ENCODE data around the gene FASTK. TPM values are rescaled to one million over a fixed set of nuclear protein-coding genes. Genes with fewer than 3 reads are reported as not detected.
A peak's percentile ranks its signal among the peaks of the same experiment; 100 is the strongest.

The FASTK gene
- total and polyA plus RNA-seq, 10 donors = 72.9 to 183 (median 85.5) TPM

DNA sequence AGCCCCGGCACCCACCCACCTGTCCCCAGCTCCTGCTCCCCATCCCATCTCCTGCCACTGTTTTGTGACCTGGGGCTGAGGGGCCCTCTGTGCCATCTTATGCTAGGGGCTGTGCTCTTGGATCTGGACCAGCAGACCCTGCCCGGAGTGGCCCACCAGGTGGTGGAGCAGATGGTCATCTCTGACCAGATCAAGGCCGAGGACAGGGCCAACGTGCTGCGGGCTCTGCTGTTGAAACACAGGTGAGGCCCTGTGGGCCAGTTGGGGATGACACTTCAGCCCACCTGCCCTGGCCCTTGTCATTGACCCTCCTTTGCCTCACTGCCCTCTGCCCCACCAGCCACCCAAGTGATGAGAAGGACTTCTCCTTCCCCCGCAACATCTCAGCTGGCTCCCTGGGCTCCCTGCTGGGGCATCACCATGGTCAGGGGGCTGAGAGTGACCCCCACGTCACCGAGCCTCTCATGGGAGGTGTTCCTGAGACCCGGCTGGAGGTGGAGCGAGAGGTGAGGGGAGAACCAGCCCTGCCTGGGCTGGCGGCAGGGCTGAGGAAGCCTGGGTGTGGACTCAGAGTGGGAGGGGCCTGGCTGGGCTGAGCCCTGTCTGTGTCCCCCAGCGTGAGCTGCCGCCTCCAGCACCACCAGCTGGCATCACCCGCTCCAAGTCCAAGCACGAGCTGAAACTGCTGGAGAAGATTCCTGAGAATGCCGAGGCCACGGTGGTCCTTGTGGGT is 10.6 kb downstream of the FASTK start:
- no peak for DNase-seq
- Histone ChIP-seq H3K4me3 (no peak overlapping the region), H3K27ac (no peak overlapping the region), H3K36me3 (peaks cover 0 to 100% (median 96%) of the 10 kb centered on the region in 6 donors), H3K27me3 (replicated peaks in 1 of 7) (no peaks in the 10 kb centered on the region), H3K9me3 (no peaks in the 10 kb centered on the region), H3K4me1 (no peaks in the 10 kb centered on the region)
- TF ChIP-seq, protein P1, sequence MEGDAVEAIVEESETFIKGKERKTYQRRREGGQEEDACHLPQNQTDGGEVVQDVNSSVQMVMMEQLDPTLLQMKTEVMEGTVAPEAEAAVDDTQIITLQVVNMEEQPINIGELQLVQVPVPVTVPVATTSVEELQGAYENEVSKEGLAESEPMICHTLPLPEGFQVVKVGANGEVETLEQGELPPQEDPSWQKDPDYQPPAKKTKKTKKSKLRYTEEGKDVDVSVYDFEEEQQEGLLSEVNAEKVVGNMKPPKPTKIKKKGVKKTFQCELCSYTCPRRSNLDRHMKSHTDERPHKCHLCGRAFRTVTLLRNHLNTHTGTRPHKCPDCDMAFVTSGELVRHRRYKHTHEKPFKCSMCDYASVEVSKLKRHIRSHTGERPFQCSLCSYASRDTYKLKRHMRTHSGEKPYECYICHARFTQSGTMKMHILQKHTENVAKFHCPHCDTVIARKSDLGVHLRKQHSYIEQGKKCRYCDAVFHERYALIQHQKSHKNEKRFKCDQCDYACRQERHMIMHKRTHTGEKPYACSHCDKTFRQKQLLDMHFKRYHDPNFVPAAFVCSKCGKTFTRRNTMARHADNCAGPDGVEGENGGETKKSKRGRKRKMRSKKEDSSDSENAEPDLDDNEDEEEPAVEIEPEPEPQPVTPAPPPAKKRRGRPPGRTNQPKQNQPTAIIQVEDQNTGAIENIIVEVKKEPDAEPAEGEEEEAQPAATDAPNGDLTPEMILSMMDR (IDR thresholded peaks at IDR 0.05 in 8 of 11, conservative IDR thresholded peaks at IDR 0.05 in 3 of 11) = no peak
- peak in 1 of 3 donors; percentile 20 for TF ChIP-seq POLR2AphosphoS5 (IDR thresholded peaks at IDR 0.05)
- TF ChIP-seq POLR2A (IDR thresholded peaks at IDR 0.05) = no peak
- intact Hi-C loops (cut with DNase I; ENCODE audit: low total_unique reads) = no loop called here
- 85 to 99% (median 91%) methylated on average over 5 to 17 of the region's 17 CpGs for WGBS, 5 donors

DNA sequence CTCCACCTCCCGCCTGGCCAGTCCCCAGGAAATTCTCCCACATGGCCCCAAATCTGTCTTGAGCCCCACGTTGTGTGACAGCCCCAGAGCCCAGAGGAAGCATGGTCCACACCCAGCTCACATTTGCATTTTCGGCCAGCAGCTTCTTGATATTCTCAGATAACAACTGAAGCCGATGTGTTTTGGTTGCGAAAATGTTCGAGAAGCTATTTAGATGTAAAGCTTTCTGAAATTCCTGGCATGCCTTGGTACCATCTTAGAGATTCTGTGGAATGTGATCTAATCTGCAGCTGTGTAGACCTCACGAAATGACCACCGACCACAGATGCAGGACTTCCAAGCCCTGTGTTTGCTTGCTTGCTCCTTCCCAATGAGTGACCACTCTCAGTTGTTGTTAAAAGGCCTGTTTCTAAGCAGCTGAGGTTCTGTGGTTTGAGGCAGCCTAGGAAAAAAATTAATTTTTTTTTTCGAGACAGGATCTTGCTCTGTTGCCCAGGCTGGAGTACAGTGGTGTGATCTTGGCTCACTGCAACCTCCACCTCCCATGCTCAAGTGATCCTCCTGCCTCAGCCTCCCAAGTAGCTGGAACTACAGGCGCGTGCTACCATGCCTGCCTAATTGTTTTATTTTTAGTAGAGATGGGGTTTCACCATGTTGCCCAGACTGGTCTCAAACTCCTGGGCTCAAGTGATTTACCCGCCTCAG is 12.4 kb downstream of the FASTK start:
- Histone ChIP-seq H3K9me3 (no peaks in the 10 kb centered on the region), H3K4me3 (no peak overlapping the region), H3K36me3 (peaks cover 0 to 100% (median 87%) of the 10 kb centered on the region in 6 donors), H3K27me3 (replicated peaks in 1 of 7) (no peaks in the 10 kb centered on the region), H3K27ac (no peak overlapping the region), H3K4me1 (peaks cover 0 to 4% (median 0%) of the 10 kb centered on the region in 6 donors)
- TF ChIP-seq, protein P1 (IDR thresholded peaks at IDR 0.05 in 8 of 11, conservative IDR thresholded peaks at IDR 0.05 in 3 of 11) = no peak
- TF ChIP-seq POLR2A (IDR thresholded peaks at IDR 0.05) = no peak
- TF ChIP-seq POLR2AphosphoS5 (IDR thresholded peaks at IDR 0.05) = no peak
- intact Hi-C loops (cut with DNase I; ENCODE audit: low total_unique reads) = no loop called here
- no peak for DNase-seq
- WGBS, 5 donors = 89 to 94% (median 93%) methylated on average over 12 of the region's 12 CpGs

DNA sequence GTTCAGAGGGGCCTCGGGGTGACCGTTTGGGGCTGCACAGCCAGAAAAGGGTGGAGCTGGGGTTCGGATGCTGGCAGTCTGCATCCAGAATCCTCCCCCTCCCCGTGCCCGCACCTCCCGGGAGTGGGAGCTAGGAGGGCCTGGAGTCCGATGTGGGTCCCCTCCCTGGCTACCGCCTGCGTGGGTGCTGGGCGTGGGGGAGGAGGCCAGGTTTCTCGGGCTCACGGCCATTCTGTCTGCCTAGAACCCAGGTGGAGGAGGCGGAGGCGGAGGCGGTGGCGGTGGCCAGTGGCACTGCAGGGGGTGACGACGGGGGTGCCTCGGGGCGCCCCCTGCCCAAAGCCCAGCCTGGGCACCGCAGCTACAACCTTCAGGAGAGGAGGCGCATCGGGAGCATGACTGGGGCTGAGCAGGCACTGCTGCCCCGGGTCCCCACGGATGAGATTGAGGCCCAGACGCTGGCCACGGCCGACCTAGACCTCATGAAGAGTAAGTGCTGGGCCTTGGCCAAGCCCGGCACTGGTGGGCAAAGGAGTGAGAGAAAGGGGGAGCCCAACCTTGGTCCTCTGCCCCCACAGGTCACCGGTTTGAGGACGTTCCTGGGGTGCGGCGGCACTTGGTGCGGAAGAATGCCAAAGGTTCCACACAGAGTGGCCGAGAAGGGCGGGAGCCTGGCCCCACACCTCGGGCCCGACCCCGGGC is 14.2 kb downstream of the FASTK start:
- Histone ChIP-seq H3K27me3 (replicated peaks in 1 of 7) (no peaks in the 10 kb centered on the region), H3K36me3 (peaks cover 0 to 98% (median 73%) of the 10 kb centered on the region in 6 donors), H3K4me3 (no peak overlapping the region), H3K4me1 (peaks cover 0 to 22% (median 10%) of the 10 kb centered on the region in 6 donors), H3K27ac (no peak overlapping the region), H3K9me3 (no peaks in the 10 kb centered on the region)
- intact Hi-C loops (cut with DNase I; ENCODE audit: low total_unique reads) = no loop called here
- peak in 1 of 3 donors; percentile 11 for TF ChIP-seq POLR2AphosphoS5 (IDR thresholded peaks at IDR 0.05)
- TF ChIP-seq, protein P1 (IDR thresholded peaks at IDR 0.05 in 8 of 11, conservative IDR thresholded peaks at IDR 0.05 in 3 of 11) = no peak
- WGBS, 5 donors = 94 to 97% (median 95%) methylated on average over 27 to 39 of the region's 39 CpGs
- no peak for DNase-seq
